ENCODE results near the gene BMP2.

DNA sequence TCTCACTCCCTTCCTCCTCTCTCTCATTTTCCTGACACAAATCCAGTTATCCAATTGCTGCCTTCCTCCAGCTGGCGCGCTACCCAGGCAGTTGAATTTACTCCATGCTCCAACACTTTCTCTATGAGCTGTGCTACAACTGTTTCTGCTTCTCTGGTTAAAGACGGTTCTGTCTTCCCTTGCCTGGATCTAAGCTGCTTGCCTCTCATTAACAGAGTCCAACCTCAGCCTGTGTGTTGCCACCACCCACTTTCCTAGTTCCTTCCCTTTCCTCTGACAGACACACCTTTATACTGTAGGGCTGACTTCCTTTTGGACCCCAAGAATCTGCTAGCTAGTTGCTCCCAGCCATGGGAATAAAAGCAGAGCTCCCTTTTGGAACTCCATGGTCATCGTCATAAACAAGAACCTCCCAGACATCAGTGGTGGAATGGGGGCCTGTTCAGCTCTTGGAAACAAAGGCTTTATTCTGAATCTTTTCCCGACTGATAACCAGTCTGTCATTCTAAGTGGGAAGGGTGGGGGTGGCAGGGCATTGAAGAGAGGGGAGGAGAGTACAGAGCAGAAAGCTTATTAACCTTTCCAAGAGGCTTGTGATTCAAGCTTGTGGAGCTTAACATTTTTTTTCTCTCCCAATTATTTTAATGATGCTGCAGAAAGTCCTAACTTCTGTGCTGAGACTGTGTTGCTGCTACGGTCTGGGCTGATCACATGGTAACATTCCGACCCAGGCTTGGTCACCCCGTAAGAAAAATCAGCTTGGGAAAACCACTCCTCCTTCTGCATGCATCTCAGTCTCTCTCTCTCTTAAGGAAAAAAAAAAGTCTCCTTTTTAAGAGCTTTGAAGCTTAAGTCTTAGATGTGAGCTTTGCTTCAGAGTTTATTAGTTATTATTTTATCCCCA lies 31.3 kb upstream of the BMP2 start:
- no peak for TF ChIP-seq POLR2A (IDR thresholded peaks at IDR 0.05)
- TF ChIP-seq, protein P1, sequence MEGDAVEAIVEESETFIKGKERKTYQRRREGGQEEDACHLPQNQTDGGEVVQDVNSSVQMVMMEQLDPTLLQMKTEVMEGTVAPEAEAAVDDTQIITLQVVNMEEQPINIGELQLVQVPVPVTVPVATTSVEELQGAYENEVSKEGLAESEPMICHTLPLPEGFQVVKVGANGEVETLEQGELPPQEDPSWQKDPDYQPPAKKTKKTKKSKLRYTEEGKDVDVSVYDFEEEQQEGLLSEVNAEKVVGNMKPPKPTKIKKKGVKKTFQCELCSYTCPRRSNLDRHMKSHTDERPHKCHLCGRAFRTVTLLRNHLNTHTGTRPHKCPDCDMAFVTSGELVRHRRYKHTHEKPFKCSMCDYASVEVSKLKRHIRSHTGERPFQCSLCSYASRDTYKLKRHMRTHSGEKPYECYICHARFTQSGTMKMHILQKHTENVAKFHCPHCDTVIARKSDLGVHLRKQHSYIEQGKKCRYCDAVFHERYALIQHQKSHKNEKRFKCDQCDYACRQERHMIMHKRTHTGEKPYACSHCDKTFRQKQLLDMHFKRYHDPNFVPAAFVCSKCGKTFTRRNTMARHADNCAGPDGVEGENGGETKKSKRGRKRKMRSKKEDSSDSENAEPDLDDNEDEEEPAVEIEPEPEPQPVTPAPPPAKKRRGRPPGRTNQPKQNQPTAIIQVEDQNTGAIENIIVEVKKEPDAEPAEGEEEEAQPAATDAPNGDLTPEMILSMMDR (IDR thresholded peaks at IDR 0.05): no peak
- TF ChIP-seq POLR2AphosphoS5 (IDR thresholded peaks at IDR 0.05): no peak
